Loucy (cell line): ENCODE results near the gene TMEM258.
A peak's percentile ranks its signal among the peaks of the same experiment; 100 is the strongest.

Experiments
- H2AFZ ChIP-seq: fragments of 200-600 bp; sonication (generic); 2 replicates; pipeline ENCODE4 v1.6.0; 2016; ENCODE audit warnings: antibody characterized with exemption, mild to moderate bottlenecking, low read length, moderate library complexity
- H3F3A ChIP-seq: fragments of 200-600 bp; 2 replicates; pipeline ENCODE4 v1.6.0; 2016; ENCODE audit warnings: antibody characterized with exemption, low read depth, mild to moderate bottlenecking
- H3K27me3 ChIP-seq: fragments of 200-600 bp; sonication (generic); 2 replicates; pipeline ENCODE4 v1.6.1; 2014; ENCODE audit warnings: low read length, mild to moderate bottlenecking; ENCODE audit not compliant: insufficient read depth, poor library complexity, severe bottlenecking
- H3K36me3 ChIP-seq: fragments of 200-600 bp; sonication (generic); 2 replicates; pipeline ENCODE4 v1.6.1; 2016; ENCODE audit warnings: low read length; ENCODE audit not compliant: insufficient read depth
- H3K4me1 ChIP-seq: fragments of 200-600 bp; sonication (generic); 2 replicates; pipeline ENCODE4 v1.5.1; 2014; ENCODE audit warnings: low read length, mild to moderate bottlenecking; ENCODE audit not compliant: insufficient read depth, poor library complexity, severe bottlenecking
- H3K4me2 ChIP-seq: fragments of 200-600 bp; sonication (generic); 2 replicates; pipeline ENCODE4 v1.6.0; 2014; ENCODE audit warnings: antibody characterized with exemption, low read length, low read depth, mild to moderate bottlenecking; ENCODE audit not compliant: poor library complexity, severe bottlenecking
- H3K4me3 ChIP-seq: fragments of 200-600 bp; sonication (generic); 2 replicates; pipeline ENCODE4 v1.5.1; 2014; ENCODE audit warnings: low read length, mild to moderate bottlenecking, mixed read lengths; ENCODE audit not compliant: poor library complexity, severe bottlenecking
- H3K79me2 ChIP-seq: fragments of 200-600 bp; sonication (generic); 2 replicates; pipeline ENCODE4 v1.6.1; 2014; ENCODE audit warnings: low read length; ENCODE audit not compliant: insufficient read depth
- H3K9ac ChIP-seq: fragments of 200-600 bp; sonication (generic); 2 replicates; pipeline ENCODE4 v1.6.0; 2014; ENCODE audit warnings: mild to moderate bottlenecking, low read depth, low read length, moderate library complexity; ENCODE audit not compliant: poor library complexity, severe bottlenecking
- H3K9me2 ChIP-seq: fragments of 200-600 bp; sonication (generic); replicated peaks from 2 replicates; pipeline ENCODE4 v1.6.1; 2016; ENCODE audit warnings: low read depth, low read length, mixed read lengths
- H3K9me3 ChIP-seq: fragments of 200-600 bp; sonication (generic); 2 replicates; pipeline ENCODE4 v1.6.1; 2014; ENCODE audit warnings: mild to moderate bottlenecking, antibody characterized with exemption, low read length, low read depth; ENCODE audit not compliant: insufficient read depth
- H4K20me1 ChIP-seq: fragments of 200-600 bp; sonication (generic); 2 replicates; pipeline ENCODE4 v1.6.0; 2014; ENCODE audit warnings: antibody characterized with exemption, low read length, mild to moderate bottlenecking; ENCODE audit not compliant: insufficient read depth, poor library complexity, severe bottlenecking
- CTCF ChIP-seq: fragments of 200-600 bp; sonication (generic); conservative IDR thresholded peaks from 2 replicates; pipeline ENCODE4 v1.5.1; 2014; ENCODE audit warnings: mild to moderate bottlenecking, antibody characterized with exemption, low read length
- EZH2phosphoT487 ChIP-seq: fragments of 200-600 bp; IDR thresholded peaks from 2 replicates; pipeline ENCODE4 v1.6.1; 2018; ENCODE audit warnings: antibody characterized with exemption, mild to moderate bottlenecking, moderate library complexity, borderline replicate concordance

TMEM258 gene

GRCh38 chr11:61776561-61777075, 15.8 kb downstream of the TMEM258 start:
- Histone ChIP-seq H4K20me1 (no peaks in the 10 kb centered on the region), H3K4me2 (no peak overlapping the region), H3K9me3 (no peaks in the 10 kb centered on the region), H3K79me2 (no peaks in the 10 kb centered on the region), H3K9ac (no peak overlapping the region), H3K27me3 (no peaks in the 10 kb centered on the region), H3K4me3 (no peak overlapping the region), H3K4me1 (no peaks in the 10 kb centered on the region), H3K36me3 (no peaks in the 10 kb centered on the region), H2AFZ (no peak overlapping the region), H3F3A (no peaks in the 10 kb centered on the region), H3K9me2 (no peaks in the 10 kb centered on the region)
- TF ChIP-seq EZH2phosphoT487 (no peak), CTCF (peak; percentile 83)

- Histone ChIP-seq H3K4me1 (no peaks in the 10 kb centered on the region), H2AFZ (no peak overlapping the region), H4K20me1 (no peaks in the 10 kb centered on the region), H3F3A (no peaks in the 10 kb centered on the region), H3K27me3 (no peaks in the 10 kb centered on the region), H3K9me2 (no peaks in the 10 kb centered on the region), H3K4me3 (no peak overlapping the region), H3K36me3 (no peaks in the 10 kb centered on the region), H3K4me2 (no peak overlapping the region), H3K79me2 (no peaks in the 10 kb centered on the region), H3K9ac (no peak overlapping the region), H3K9me3 (no peaks in the 10 kb centered on the region)
- no peak for TF ChIP-seq CTCF
- no peak for TF ChIP-seq EZH2phosphoT487
These were observed 16.5 kb downstream of the TMEM258 start for GRCh38 chr11:61775606-61776554.

- Histone ChIP-seq H3K9me3 (no peaks in the 10 kb centered on the region), H3K4me2 (no peak overlapping the region), H3K79me2 (no peaks in the 10 kb centered on the region), H4K20me1 (no peaks in the 10 kb centered on the region), H3K27me3 (no peaks in the 10 kb centered on the region), H3K4me1 (no peaks in the 10 kb centered on the region), H2AFZ (no peak overlapping the region), H3K4me3 (no peak overlapping the region), H3F3A (no peaks in the 10 kb centered on the region), H3K9me2 (no peaks in the 10 kb centered on the region), H3K36me3 (no peaks in the 10 kb centered on the region), H3K9ac (no peak overlapping the region)
- TF ChIP-seq EZH2phosphoT487 (no peak), CTCF (no peak)
These were observed 17.3 kb downstream of the TMEM258 start for GRCh38 chr11:61775106-61775505.
